H1 (cell line): Measurements from ENCODE around the gene LMTK3. TPM values are rescaled to one million over a fixed set of nuclear protein-coding genes. Genes with fewer than 3 reads are reported as not detected.

ENCODE experiments used
- ASH2L ChIP-seq: fragments of 200-600, 300-600 bp; sonication (generic); IDR thresholded peaks from one replicate; pipeline ENCODE4 v1.7.1; 2017; ENCODE audit warnings: low read length
- FOSL1 ChIP-seq: IDR thresholded peaks from 2 replicates; pipeline ENCODE4 v1.6.1; 2011; ENCODE audit warnings: mild to moderate bottlenecking, low read depth, low read length, moderate library complexity; ENCODE audit not compliant: insufficient read depth
- KDM4A ChIP-seq: IDR thresholded peaks from one replicate; pipeline ENCODE4 v1.7.1; 2012; ENCODE audit warnings: low read depth, mild to moderate bottlenecking, moderate library complexity, low read length, inconsistent platforms; ENCODE audit not compliant: severe bottlenecking
- PHF8 ChIP-seq: fragments of 200-600 bp; sonication (generic); conservative IDR thresholded peaks from 2 replicates; pipeline ENCODE4 v1.7.1; 2012; ENCODE audit warnings: low read depth, mild to moderate bottlenecking, inconsistent platforms, low read length, moderate library complexity
- SAP30 ChIP-seq: fragments of 300-600 bp; sonication (generic); IDR thresholded peaks from 2 replicates; pipeline ENCODE4 v1.7.1; 2012; ENCODE audit warnings: low read length, moderate library complexity, mild to moderate bottlenecking, inconsistent platforms; ENCODE audit not compliant: insufficient read depth, insufficient replicate concordance
- SIRT6 ChIP-seq: IDR thresholded peaks from one replicate; pipeline ENCODE4 v1.7.1; 2012; ENCODE audit warnings: low read length, inconsistent platforms
- polyA plus RNA-seq, 7 experiments: library from polyadenylated mRNA; depleted of rRNA in 3 of 7; stranded (reverse) in 5 of 7; unstranded in 2 of 7; fragments of >200 nt in 5 of 7; fragments of 200-250 nt in 2 of 7; gene quantifications; 1 replicate in 5 of 7; 2 replicates in 1 of 7; 4 replicates in 1 of 7; pipeline versions ENCODE4 v1.2.1 to v1.2.3, GENCODE V29; 2011 to 2013; ENCODE audit warnings: missing spikeins in 2 of 7, mixed read lengths in 2 of 7
- total RNA-seq: library from RNA; stranded (reverse); fragmentation: NEBNext Ultra II Directional; extraction: Animal tissue kit (Norgen Biotek cat#: 25700); gene quantifications from 2 replicates; pipeline ENCODE4 v1.2.1, GENCODE V29; 2021
- TF ChIP-seq, protein P1 (sequence below): fragments of 300-600 bp; sonication (generic); IDR thresholded peaks from 2 replicates; pipeline ENCODE4 v1.7.1; 2012; ENCODE audit warnings: low read length, moderate library complexity, mild to moderate bottlenecking, inconsistent platforms; ENCODE audit not compliant: insufficient replicate concordance

Gene LMTK3
- total and polyA plus RNA-seq, 2 of the 8 experiments (the other 6 are each of a cell fraction or from before 2014, with no cell fraction given): 2.7 to 12.4 TPM

GRCh38 chr19:48493718-48494401 lies 17.8 kb downstream of the LMTK3 start (continued):
- TF ChIP-seq, protein P1, sequence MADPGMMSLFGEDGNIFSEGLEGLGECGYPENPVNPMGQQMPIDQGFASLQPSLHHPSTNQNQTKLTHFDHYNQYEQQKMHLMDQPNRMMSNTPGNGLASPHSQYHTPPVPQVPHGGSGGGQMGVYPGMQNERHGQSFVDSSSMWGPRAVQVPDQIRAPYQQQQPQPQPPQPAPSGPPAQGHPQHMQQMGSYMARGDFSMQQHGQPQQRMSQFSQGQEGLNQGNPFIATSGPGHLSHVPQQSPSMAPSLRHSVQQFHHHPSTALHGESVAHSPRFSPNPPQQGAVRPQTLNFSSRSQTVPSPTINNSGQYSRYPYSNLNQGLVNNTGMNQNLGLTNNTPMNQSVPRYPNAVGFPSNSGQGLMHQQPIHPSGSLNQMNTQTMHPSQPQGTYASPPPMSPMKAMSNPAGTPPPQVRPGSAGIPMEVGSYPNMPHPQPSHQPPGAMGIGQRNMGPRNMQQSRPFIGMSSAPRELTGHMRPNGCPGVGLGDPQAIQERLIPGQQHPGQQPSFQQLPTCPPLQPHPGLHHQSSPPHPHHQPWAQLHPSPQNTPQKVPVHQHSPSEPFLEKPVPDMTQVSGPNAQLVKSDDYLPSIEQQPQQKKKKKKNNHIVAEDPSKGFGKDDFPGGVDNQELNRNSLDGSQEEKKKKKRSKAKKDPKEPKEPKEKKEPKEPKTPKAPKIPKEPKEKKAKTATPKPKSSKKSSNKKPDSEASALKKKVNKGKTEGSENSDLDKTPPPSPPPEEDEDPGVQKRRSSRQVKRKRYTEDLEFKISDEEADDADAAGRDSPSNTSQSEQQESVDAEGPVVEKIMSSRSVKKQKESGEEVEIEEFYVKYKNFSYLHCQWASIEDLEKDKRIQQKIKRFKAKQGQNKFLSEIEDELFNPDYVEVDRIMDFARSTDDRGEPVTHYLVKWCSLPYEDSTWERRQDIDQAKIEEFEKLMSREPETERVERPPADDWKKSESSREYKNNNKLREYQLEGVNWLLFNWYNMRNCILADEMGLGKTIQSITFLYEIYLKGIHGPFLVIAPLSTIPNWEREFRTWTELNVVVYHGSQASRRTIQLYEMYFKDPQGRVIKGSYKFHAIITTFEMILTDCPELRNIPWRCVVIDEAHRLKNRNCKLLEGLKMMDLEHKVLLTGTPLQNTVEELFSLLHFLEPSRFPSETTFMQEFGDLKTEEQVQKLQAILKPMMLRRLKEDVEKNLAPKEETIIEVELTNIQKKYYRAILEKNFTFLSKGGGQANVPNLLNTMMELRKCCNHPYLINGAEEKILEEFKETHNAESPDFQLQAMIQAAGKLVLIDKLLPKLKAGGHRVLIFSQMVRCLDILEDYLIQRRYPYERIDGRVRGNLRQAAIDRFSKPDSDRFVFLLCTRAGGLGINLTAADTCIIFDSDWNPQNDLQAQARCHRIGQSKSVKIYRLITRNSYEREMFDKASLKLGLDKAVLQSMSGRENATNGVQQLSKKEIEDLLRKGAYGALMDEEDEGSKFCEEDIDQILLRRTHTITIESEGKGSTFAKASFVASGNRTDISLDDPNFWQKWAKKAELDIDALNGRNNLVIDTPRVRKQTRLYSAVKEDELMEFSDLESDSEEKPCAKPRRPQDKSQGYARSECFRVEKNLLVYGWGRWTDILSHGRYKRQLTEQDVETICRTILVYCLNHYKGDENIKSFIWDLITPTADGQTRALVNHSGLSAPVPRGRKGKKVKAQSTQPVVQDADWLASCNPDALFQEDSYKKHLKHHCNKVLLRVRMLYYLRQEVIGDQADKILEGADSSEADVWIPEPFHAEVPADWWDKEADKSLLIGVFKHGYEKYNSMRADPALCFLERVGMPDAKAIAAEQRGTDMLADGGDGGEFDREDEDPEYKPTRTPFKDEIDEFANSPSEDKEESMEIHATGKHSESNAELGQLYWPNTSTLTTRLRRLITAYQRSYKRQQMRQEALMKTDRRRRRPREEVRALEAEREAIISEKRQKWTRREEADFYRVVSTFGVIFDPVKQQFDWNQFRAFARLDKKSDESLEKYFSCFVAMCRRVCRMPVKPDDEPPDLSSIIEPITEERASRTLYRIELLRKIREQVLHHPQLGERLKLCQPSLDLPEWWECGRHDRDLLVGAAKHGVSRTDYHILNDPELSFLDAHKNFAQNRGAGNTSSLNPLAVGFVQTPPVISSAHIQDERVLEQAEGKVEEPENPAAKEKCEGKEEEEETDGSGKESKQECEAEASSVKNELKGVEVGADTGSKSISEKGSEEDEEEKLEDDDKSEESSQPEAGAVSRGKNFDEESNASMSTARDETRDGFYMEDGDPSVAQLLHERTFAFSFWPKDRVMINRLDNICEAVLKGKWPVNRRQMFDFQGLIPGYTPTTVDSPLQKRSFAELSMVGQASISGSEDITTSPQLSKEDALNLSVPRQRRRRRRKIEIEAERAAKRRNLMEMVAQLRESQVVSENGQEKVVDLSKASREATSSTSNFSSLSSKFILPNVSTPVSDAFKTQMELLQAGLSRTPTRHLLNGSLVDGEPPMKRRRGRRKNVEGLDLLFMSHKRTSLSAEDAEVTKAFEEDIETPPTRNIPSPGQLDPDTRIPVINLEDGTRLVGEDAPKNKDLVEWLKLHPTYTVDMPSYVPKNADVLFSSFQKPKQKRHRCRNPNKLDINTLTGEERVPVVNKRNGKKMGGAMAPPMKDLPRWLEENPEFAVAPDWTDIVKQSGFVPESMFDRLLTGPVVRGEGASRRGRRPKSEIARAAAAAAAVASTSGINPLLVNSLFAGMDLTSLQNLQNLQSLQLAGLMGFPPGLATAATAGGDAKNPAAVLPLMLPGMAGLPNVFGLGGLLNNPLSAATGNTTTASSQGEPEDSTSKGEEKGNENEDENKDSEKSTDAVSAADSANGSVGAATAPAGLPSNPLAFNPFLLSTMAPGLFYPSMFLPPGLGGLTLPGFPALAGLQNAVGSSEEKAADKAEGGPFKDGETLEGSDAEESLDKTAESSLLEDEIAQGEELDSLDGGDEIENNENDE: no peak
- TF ChIP-seq ASH2L (peak; percentile 31), FOSL1 (no peak), SIRT6 (peak; percentile 42), KDM4A (peak; percentile 64), PHF8 (peak; percentile 67), SAP30 (no peak)
